ENCODE results near the gene CALHM5. TPM values are rescaled to one million over a fixed set of nuclear protein-coding genes. Genes with fewer than 3 reads are reported as not detected.

Gene CALHM5
- total RNA-seq, 1 experiment from 2014 or later = 0.05 TPM

- DNase-seq (ENCODE audit: low read depth, low spot score) = no peak
- no TSS peak for BruUV-seq (replicated peaks)
- intact Hi-C loops (cut with micrococcal nuclease) = loop anchor here (5.0 kb wide), 1 partner anchor 569 kb away; no protein-coding TSS in a partner anchor
These were observed 1.9 kb downstream of the CALHM5 start for GRCh38 chr6:116513224-116513875.

More at GRCh38 chr6:116513224-116513875, 1.9 kb downstream of the CALHM5 start:
- TF ChIP-seq ATF3 (IDR thresholded peaks at IDR 0.05) (no peak), TCF7L2 (IDR thresholded peaks at IDR 0.05; ENCODE audit: borderline replicate concordance, extremely low read depth, insufficient read depth, insufficient read length) (no peak), ZBTB33 (IDR thresholded peaks at IDR 0.05; ENCODE audit: extremely low read depth, insufficient replicate concordance, low read length) (no peak), CBX3 (IDR thresholded peaks at IDR 0.05; ENCODE audit: low read depth) (no peak), EGR1 (IDR thresholded peaks at IDR 0.05; ENCODE audit: low read depth) (no peak), POLR2AphosphoS5 (IDR thresholded peaks at IDR 0.05; ENCODE audit: low read depth, low read length) (no peak), POLR2A (IDR thresholded peaks at IDR 0.05; ENCODE audit: borderline replicate concordance, extremely low read depth, insufficient read depth, insufficient read length) (no peak), REST (IDR thresholded peaks at IDR 0.05; ENCODE audit: low read depth) (no peak), CEBPB (IDR thresholded peaks at IDR 0.05; ENCODE audit: low read depth) (no peak), SP1 (IDR thresholded peaks at IDR 0.05; ENCODE audit: low read depth) (no peak), MAX (IDR thresholded peaks at IDR 0.05) (no peak), YY1 (IDR thresholded peaks at IDR 0.05; ENCODE audit: extremely low read depth, insufficient replicate concordance, low read depth, low read length) (no peak), FOSL1 (IDR thresholded peaks at IDR 0.05; ENCODE audit: low read depth) (no peak), ZNF274 (IDR thresholded peaks at IDR 0.05; ENCODE audit: low read depth, low read length) (no peak), ZFX (IDR thresholded peaks at IDR 0.05) (no peak), SRF (IDR thresholded peaks at IDR 0.05; ENCODE audit: low read depth) (no peak), EZH2phosphoT487 (IDR thresholded peaks at IDR 0.05; ENCODE audit: borderline replicate concordance) (no peak), ELF1 (IDR thresholded peaks at IDR 0.05; ENCODE audit: borderline replicate concordance, low read depth) (no peak), SIN3A (IDR thresholded peaks at IDR 0.05; ENCODE audit: low read depth) (no peak)
- no peak for ATAC-seq
- ChIA-PET RAD21 (ENCODE audit: low non-redundant PET in 1 of 2, low total read pairs in 2 of 2, uncharacterized antibody in 2 of 2, unreplicated experiment in 2 of 2) (no interaction called here), POLR2A (no interaction called here), CTCF (no interaction called here)
- Histone ChIP-seq H3K9me2 (ENCODE audit: insufficient read depth) (no peaks in the 10 kb centered on the region), H3K36me3 (ENCODE audit: control insufficient read depth in 1 of 2, insufficient read depth in 2 of 2, low read length in 2 of 2) (no peaks in the 10 kb centered on the region), H2AFZ (ENCODE audit: low read depth, low read length, poor library complexity, severe bottlenecking) (no peak overlapping the region), H3K4me3 (replicated peaks in 1 of 2; ENCODE audit: low read depth in 1 of 2, low read length in 2 of 2) (no peak overlapping the region), H3K9me3 (ENCODE audit: control insufficient read depth in 1 of 2, insufficient read depth in 1 of 2, low read depth in 1 of 2, low read length in 2 of 2) (no peaks in the 10 kb centered on the region), H3K9ac (ENCODE audit: low read length) (no peak overlapping the region), H3K79me2 (ENCODE audit: insufficient read depth, low read length) (no peaks in the 10 kb centered on the region), H3K4me1 (ENCODE audit: control insufficient read depth in 1 of 2, insufficient read depth in 2 of 2, low read length in 2 of 2) (peaks cover 0 to 9% of the 10 kb centered on the region in 2 experiments; a peak in 2 of 4 replicates), H4K20me1 (ENCODE audit: insufficient read depth) (no peaks in the 10 kb centered on the region), H3K4me2 (ENCODE audit: low read length) (no peak overlapping the region), H3K27ac (ENCODE audit: low read depth, low read length) (no peak overlapping the region), H3K27me3 (ENCODE audit: insufficient read depth, low read length) (no peaks in the 10 kb centered on the region)

Data from HCT116 (cell line).